Effector CD8-positive, alpha-beta T cell (primary cell): Measurements from ENCODE around the gene KRTAP3-1.
"Not testable (repeated sequence)": the region's sequence is repeated elsewhere in the genome, so short reads cannot be mapped to it uniquely, and the experiment has no call there.

ENCODE experiments used
- DNase-seq: peaks from one replicate; lab custom pipeline; 2025; lab: John Stamatoyannopoulos, UW

The KRTAP3-1 gene

GRCh38 chr17:41015454-41015853 is 6.5 kb upstream of the KRTAP3-1 start:
- DNase-seq = no peak

- no peak for DNase-seq
Measured at GRCh38 chr17:41013606-41014005, 4.7 kb upstream of the KRTAP3-1 start.

- no peak for DNase-seq
Measured at GRCh38 chr17:41013181-41013580, 4.3 kb upstream of the KRTAP3-1 start.

GRCh38 chr17:41012326-41013120 is 3.6 kb upstream of the KRTAP3-1 start:
- DNase-seq = no peak

- DNase-seq = no peak
Measured at GRCh38 chr17:41010441-41010840, 1.5 kb upstream of the KRTAP3-1 start.

- DNase-seq = no peak
Measured at GRCh38 chr17:41009936-41010335, 1.0 kb upstream of the KRTAP3-1 start.

GRCh38 chr17:41009301-41009760 is 403 bp upstream of the KRTAP3-1 start:
- DNase-seq = no peak

GRCh38 chr17:41004397-41004796 is 4.5 kb downstream of the KRTAP3-1 start:
- no peak for DNase-seq

GRCh38 chr17:41003926-41004325 is 5.0 kb downstream of the KRTAP3-1 start:
- no peak for DNase-seq

- no peak for DNase-seq
Measured at GRCh38 chr17:41002814-41003213, 6.1 kb downstream of the KRTAP3-1 start.

- no peak for DNase-seq
Measured at GRCh38 chr17:41001795-41002194, 7.1 kb downstream of the KRTAP3-1 start.

- not testable (repeated sequence) for DNase-seq
Measured at GRCh38 chr17:40999563-40999962, 9.4 kb downstream of the KRTAP3-1 start, which contains the start of gene KRTAP3-2. KRTAP3-2 (minus strand) TSS chr17:40999906; CDS start chr17:40999853, 53 bp downstream.

GRCh38 chr17:40997361-40997760 is 11.6 kb downstream of the KRTAP3-1 start:
- DNase-seq = no peak

GRCh38 chr17:40996829-40997228 is 12.1 kb downstream of the KRTAP3-1 start:
- no peak for DNase-seq

GRCh38 chr17:40995116-40995515 is 13.8 kb downstream of the KRTAP3-1 start:
- DNase-seq = no peak

GRCh38 chr17:40993839-40994238 is 15.1 kb downstream of the KRTAP3-1 start, which contains the start of gene KRTAP3-3:
KRTAP3-3 (minus strand) TSS chr17:40994164; CDS start chr17:40994097, 67 bp downstream.
- DNase-seq = no peak

GRCh38 chr17:40993084-40993483 is 15.8 kb downstream of the KRTAP3-1 start:
- no peak for DNase-seq

GRCh38 chr17:40992666-40993065 is 16.3 kb downstream of the KRTAP3-1 start:
- no peak for DNase-seq

GRCh38 chr17:40986920-40987319 is 22.0 kb downstream of the KRTAP3-1 start:
- no peak for DNase-seq

GRCh38 chr17:40984226-40984625 is 24.7 kb downstream of the KRTAP3-1 start, which contains the start of gene KRT40:
KRT40 (minus strand) TSS chr17:40984326; CDS start chr17:40984273, 53 bp downstream.
- no peak for DNase-seq

- no peak for DNase-seq
Measured at GRCh38 chr17:40981115-40981514, 27.8 kb downstream of the KRTAP3-1 start.

GRCh38 chr17:40980596-40980995 is 28.3 kb downstream of the KRTAP3-1 start:
- DNase-seq = no peak

- no peak for DNase-seq
Measured at GRCh38 chr17:40980117-40980516, 28.8 kb downstream of the KRTAP3-1 start.
